GM12878 (cell line): ENCODE data around the gene CATSPER1. TPM values are rescaled to one million over a fixed set of nuclear protein-coding genes. Genes with fewer than 3 reads are reported as not detected.

Experiments used
- ATAC-seq: fragments of 200-7000 bp; cut with Tn5 transposase; 3 replicates; pipeline ENCODE4 v1.9.1; 2020; ENCODE audit warnings: mild to moderate bottlenecking, moderate library complexity
- BruUV-seq: library from RNA; stranded (reverse); fragments of 400-500 nt; replicated peaks from 2 replicates; lab custom pipeline; 2021; lab: Mats Ljungman, UMichigan
- CTCF ChIA-PET: fragments of 300-600 bp; sonication (Branson Sonifier 250); formaldehyde crosslinking; extraction: SDS; loops from one replicate; lab custom pipeline; 2021; ENCODE audit warnings: inconsistent platforms; lab: Yijun Ruan, JAX
- POLR2A ChIA-PET: fragments of 350-600 bp; formaldehyde crosslinking; extraction: SDS; loops from one replicate; lab custom pipeline; 2021; ENCODE audit warnings: inconsistent platforms; lab: Charles Lee
- RAD21 ChIA-PET: fragments of 300-600 bp; sonication (Branson Sonifier 250); formaldehyde crosslinking; loops from one replicate; lab custom pipeline; 2023; ENCODE audit warnings: antibody characterized with exemption; ENCODE audit not compliant: unreplicated experiment; lab: Charles Lee
- SMC1A ChIA-PET: fragments of 300-600 bp; sonication (Branson Sonifier 250); formaldehyde crosslinking; loops from one replicate; lab custom pipeline; 2023; ENCODE audit not compliant: unreplicated experiment, uncharacterized antibody; lab: Charles Lee
- DNase-seq: peaks from one replicate; pipeline ENCODE4 v3.0.0-alpha.2; 2011; ENCODE audit warnings: low read depth, low spot score
- FAIRE-seq: peaks from 3 replicates; lab custom pipeline; 2011; peaks lifted over from hg19 to GRCh38; lab: Jason Lieb, UNC
- H2AFZ ChIP-seq: 2 replicates; pipeline ENCODE4 v1.6.0; 2011; ENCODE audit warnings: low read depth, low read length, control low read depth; ENCODE audit not compliant: control insufficient read depth
- H3K27ac ChIP-seq: 2 replicates; pipeline ENCODE4 v1.5.1; 2011; ENCODE audit warnings: control low read depth; ENCODE audit not compliant: control insufficient read depth, insufficient read depth
- H3K27me3 ChIP-seq, 2 experiments: replicated peaks in 1 of 2; 2 replicates each; pipeline versions ENCODE4 v1.6.0 to v1.6.1; 2011; ENCODE audit warnings: low read length in 1 of 2; ENCODE audit not compliant: control insufficient read depth in 2 of 2, insufficient read depth in 2 of 2
- H3K36me3 ChIP-seq, 2 experiments: 2 replicates each; pipeline ENCODE4 v1.5.1; 2011; ENCODE audit warnings: low read length in 1 of 2; ENCODE audit not compliant: control insufficient read depth in 2 of 2, insufficient read depth in 2 of 2
- H3K4me1 ChIP-seq: 2 replicates; pipeline ENCODE4 v1.6.1; 2011; ENCODE audit warnings: mild to moderate bottlenecking, low read length, moderate library complexity, mixed read lengths; ENCODE audit not compliant: control insufficient read depth, insufficient read depth
- H3K4me2 ChIP-seq: 2 replicates; pipeline ENCODE4 v1.6.0; 2011; ENCODE audit warnings: control low read depth; ENCODE audit not compliant: control insufficient read depth, insufficient read depth
- H3K4me3 ChIP-seq: fragments of 200-600 bp; sonication (generic); 2 replicates; pipeline ENCODE4 v1.5.1; 2016
- H3K79me2 ChIP-seq: 2 replicates; pipeline ENCODE4 v1.6.0; 2011; ENCODE audit warnings: low read length; ENCODE audit not compliant: control insufficient read depth, insufficient read depth
- H3K9ac ChIP-seq: 2 replicates; pipeline ENCODE4 v1.8.0; 2011; ENCODE audit warnings: low read length, control low read depth, mixed read lengths; ENCODE audit not compliant: control insufficient read depth, insufficient read depth
- H3K9me3 ChIP-seq: replicated peaks from 3 replicates; pipeline ENCODE4 v1.5.1; 2011; ENCODE audit warnings: mild to moderate bottlenecking, low read length; ENCODE audit not compliant: control insufficient read depth, insufficient read depth
- H4K20me1 ChIP-seq: 2 replicates; pipeline ENCODE4 v1.6.0; 2011; ENCODE audit not compliant: control insufficient read depth, insufficient read depth
- ATF3 ChIP-seq: IDR thresholded peaks from 2 replicates; pipeline ENCODE4 v1.6.1; 2011; ENCODE audit warnings: low read depth, mild to moderate bottlenecking, low read length, moderate library complexity, borderline replicate concordance; ENCODE audit errors: extremely low read depth
- CBX5 ChIP-seq: sonication (generic); IDR thresholded peaks from 2 replicates; pipeline ENCODE4 v1.6.1; 2016; ENCODE audit warnings: low read depth, moderate library complexity, mild to moderate bottlenecking, inconsistent platforms
- EZH2 ChIP-seq: IDR thresholded peaks from 2 replicates; pipeline ENCODE4 v1.6.1; 2012; ENCODE audit warnings: low read depth, mild to moderate bottlenecking, control low read depth, inconsistent platforms, low read length, borderline replicate concordance; ENCODE audit not compliant: control insufficient read depth
- FOXK2 ChIP-seq: fragments of 450-650 bp; IDR thresholded peaks from 2 replicates; pipeline ENCODE4 v1.6.1; 2017; ENCODE audit warnings: mild to moderate bottlenecking, moderate library complexity
- IRF5 ChIP-seq: fragments of 450-650 bp; IDR thresholded peaks from 2 replicates; pipeline ENCODE4 v1.6.1; 2017; ENCODE audit warnings: borderline replicate concordance
- PML ChIP-seq: IDR thresholded peaks from 2 replicates; pipeline ENCODE4 v1.6.1; 2012; ENCODE audit warnings: low read length, inconsistent platforms
- POLR2AphosphoS5 ChIP-seq: IDR thresholded peaks from 2 replicates; pipeline ENCODE4 v1.6.1; 2011; ENCODE audit warnings: mild to moderate bottlenecking, low read length, inconsistent platforms
- SMAD1 ChIP-seq: fragments of 450-650 bp; IDR thresholded peaks from 2 replicates; pipeline ENCODE4 v1.6.1; 2018; ENCODE audit warnings: mild to moderate bottlenecking, low read depth; ENCODE audit not compliant: partially characterized antibody
- TCF12 ChIP-seq: IDR thresholded peaks from 2 replicates; pipeline ENCODE4 v1.6.1; 2011; ENCODE audit warnings: low read depth, mild to moderate bottlenecking, low read length
- WGBS: methylation state at CpG from one replicate; pipeline ENCODE4 v1.1.6; 2016; ENCODE audit warnings: low lambda C conversion rate; ENCODE audit not compliant: insufficient replicate concordance, insufficient coverage; ENCODE audit errors: missing lambda C conversion rate; 5-methylcytosine and 5-hydroxymethylcytosine counted together
- in situ Hi-C: fragments of 300-500 bp; cut with MboI; formaldehyde crosslinking; loops from 9 replicates; pipeline ENCODE4 v1.14.3; 2018; ENCODE audit warnings: mixed read lengths
- intact Hi-C: fragments of 100-400 bp; cut with micrococcal nuclease; formaldehyde crosslinking; loops from one replicate; pipeline ENCODE4 v1.14.2; 2022; ENCODE audit not compliant: unreplicated experiment
- polyA plus RNA-seq, 11 experiments: library from polyadenylated mRNA; depleted of rRNA in 4 of 11; unstranded in 6 of 11; stranded (reverse) in 5 of 11; fragments of >200 nt; fragmentation: Nextera tagmentation in 4 of 11; fragmentation: Illumina TruSeq in 1 of 11; extraction: Ambion mirVana in 4 of 11; extraction: Trizol in 1 of 11; gene quantifications; 1 replicate in 1 of 11; 2 replicates in 10 of 11; pipeline versions ENCODE4 v1.2.1 to v1.2.3, GENCODE V29; 2011 to 2016; ENCODE audit warnings: inconsistent platforms in 2 of 11, missing spikeins in 2 of 11, low read depth in 1 of 11
- total RNA-seq, 4 experiments: library from RNA; depleted of rRNA in 3 of 4; stranded (reverse); fragments of >200 nt in 3 of 4; fragmentation: Illumina TruSeq in 1 of 4; extraction: Trizol in 1 of 4; gene quantifications; 2 replicates each; pipeline versions ENCODE4 v1.2.1 to v1.2.3, GENCODE V29; 2013 to 2021

CATSPER1 gene
- total and polyA plus RNA-seq, 10 of the 15 experiments (the other 5 are each of a cell fraction or from before 2014, with no cell fraction given): 0.02 to 0.05 TPM; not detected in 8

GRCh38 chr11:66072081-66072480 is 45.8 kb upstream of the CATSPER1 start:
- Histone ChIP-seq H2AFZ (no peak overlapping the region), H3K27me3 (no peaks in the 10 kb centered on the region), H3K79me2 (peaks cover 60% of the 10 kb centered on the region), H3K27ac (peak overlapping the region; percentile 74), H3K4me1 (peaks cover 22% of the 10 kb centered on the region), H3K9me3 (no peaks in the 10 kb centered on the region), H3K9ac (peak overlapping the region; percentile 81), H4K20me1 (no peaks in the 10 kb centered on the region), H3K4me3 (peak overlapping the region; percentile 94), H3K4me2 (peak overlapping the region; percentile 97), H3K36me3 (peaks cover 12 to 25% of the 10 kb centered on the region in 2 experiments)
- TF ChIP-seq CBX5 (no peak), FOXK2 (no peak), POLR2AphosphoS5 (no peak), ATF3 (no peak), SMAD1 (no peak), EZH2 (no peak), TCF12 (no peak), IRF5 (no peak), PML (no peak)
- 0% methylated on average over 3 of the region's 3 CpGs for WGBS
- DNase-seq (no peak), ATAC-seq (no peak), FAIRE-seq (no peak)
- in situ Hi-C loops: no loop called here
- CTCF ChIA-PET: interaction anchor here (0.9 to 20.0 kb wide), 7 partner anchors 9 to 182 kb away, joined by 5 to 195 read pairs (median 7); partner anchors contain the start of genes CCDC85B and SF3B2
- BruUV-seq: no TSS peak
- SMC1A ChIA-PET: interaction anchor here (1.1 to 17.7 kb wide), 11 partner anchors 8 to 150 kb away, joined by 3 to 265 read pairs (median 5); no protein-coding TSS in a partner anchor
- RAD21 ChIA-PET: interaction anchor here (0.6 to 7.3 kb wide), 10 partner anchors 9 to 66 kb away, joined by 5 to 81 read pairs (median 12); partner anchors contain the start of gene SF3B2
- intact Hi-C loops: loop anchor here (5.0 kb wide), 1 partner anchor 150 kb away; no protein-coding TSS in a partner anchor
- POLR2A ChIA-PET: interaction anchor here (0.8 to 6.3 kb wide), 9 partner anchors 9 to 64 kb away, joined by 3 to 56 read pairs (median 10); partner anchors contain the start of gene SF3B2
